Ishikawa (cell line): ENCODE results near the gene FRRS1.

Source experiments
- CEBPB ChIP-seq: IDR thresholded peaks from 2 replicates; pipeline ENCODE4 v1.6.1; 2012
- CREB1 ChIP-seq: IDR thresholded peaks from 2 replicates; pipeline ENCODE4 v1.6.1; 2012; ENCODE audit warnings: low read depth
- EGR1 ChIP-seq: IDR thresholded peaks from 2 replicates; pipeline ENCODE4 v1.6.1; 2012
- EP300 ChIP-seq: IDR thresholded peaks from 2 replicates; pipeline ENCODE4 v1.6.1; 2012; ENCODE audit warnings: borderline replicate concordance
- FOXM1 ChIP-seq: IDR thresholded peaks from 2 replicates; pipeline ENCODE4 v1.6.1; 2012; ENCODE audit warnings: low read depth, borderline replicate concordance
- MAX ChIP-seq: IDR thresholded peaks from 2 replicates; pipeline ENCODE4 v1.6.1; 2012
- NFIC ChIP-seq: IDR thresholded peaks from 2 replicates; pipeline ENCODE4 v1.6.1; 2012
- RAD21 ChIP-seq: IDR thresholded peaks from 2 replicates; pipeline ENCODE4 v1.6.1; 2012; ENCODE audit warnings: low read depth
- REST ChIP-seq: IDR thresholded peaks from 2 replicates; pipeline ENCODE4 v1.6.1; 2012; ENCODE audit warnings: low read depth, mild to moderate bottlenecking
- TAF1 ChIP-seq: IDR thresholded peaks from 2 replicates; pipeline ENCODE4 v1.6.1; 2012; ENCODE audit warnings: low read depth, mild to moderate bottlenecking
- TCF12 ChIP-seq: IDR thresholded peaks from 2 replicates; pipeline ENCODE4 v1.6.1; 2012; ENCODE audit warnings: low read depth
- TEAD4 ChIP-seq: IDR thresholded peaks from 2 replicates; pipeline ENCODE4 v1.6.1; 2012
- USF1 ChIP-seq: IDR thresholded peaks from 2 replicates; pipeline ENCODE4 v1.6.1; 2012
- YY1 ChIP-seq: IDR thresholded peaks from 2 replicates; pipeline ENCODE4 v1.6.1; 2012; ENCODE audit warnings: low read depth
- ZBTB7A ChIP-seq: IDR thresholded peaks from 2 replicates; pipeline ENCODE4 v1.6.1; 2012; ENCODE audit warnings: low read depth

FRRS1 gene

GRCh38 chr1:99776120-99776519, 9.7 kb upstream of the FRRS1 start:
- TF ChIP-seq REST (no peak), TAF1 (no peak), FOXM1 (no peak), EGR1 (no peak), TCF12 (no peak), YY1 (no peak), CREB1 (no peak), USF1 (no peak), CEBPB (no peak), RAD21 (no peak), NFIC (no peak), ZBTB7A (no peak), EP300 (no peak), MAX (no peak), TEAD4 (no peak)

- TF ChIP-seq TEAD4 = no peak
- TF ChIP-seq MAX = no peak
- no peak for TF ChIP-seq CEBPB
- no peak for TF ChIP-seq TAF1
- no peak for TF ChIP-seq REST
- no peak for TF ChIP-seq USF1
- TF ChIP-seq YY1 = no peak
- no peak for TF ChIP-seq TCF12
- no peak for TF ChIP-seq CREB1
- no peak for TF ChIP-seq EP300
- TF ChIP-seq ZBTB7A = no peak
- no peak for TF ChIP-seq EGR1
- no peak for TF ChIP-seq FOXM1
- no peak for TF ChIP-seq NFIC
- TF ChIP-seq RAD21 = no peak
Observed at GRCh38 chr1:99772809-99773208, 6.4 kb upstream of the FRRS1 start.

- TF ChIP-seq USF1 (no peak), FOXM1 (no peak), MAX (no peak), CEBPB (no peak), RAD21 (no peak)
Observed at GRCh38 chr1:99771513-99771918, 5.1 kb upstream of the FRRS1 start.

GRCh38 chr1:99768524-99769245, 2.2 kb upstream of the FRRS1 start:
- TF ChIP-seq REST = no peak
- TF ChIP-seq TAF1 = no peak
- no peak for TF ChIP-seq CREB1
- TF ChIP-seq MAX = no peak
- TF ChIP-seq TCF12 = no peak
- TF ChIP-seq RAD21 = no peak
- TF ChIP-seq EP300 = no peak
- no peak for TF ChIP-seq USF1
- no peak for TF ChIP-seq FOXM1
- no peak for TF ChIP-seq TEAD4
- no peak for TF ChIP-seq YY1
- TF ChIP-seq NFIC = no peak
- no peak for TF ChIP-seq EGR1
- no peak for TF ChIP-seq CEBPB
- no peak for TF ChIP-seq ZBTB7A
